ENCODE measurements around the gene RPUSD1.

Gene RPUSD1

GRCh38 chr16:768428-768827 is 19.8 kb downstream of the RPUSD1 start:
- WGBS (ENCODE audit: extremely low coverage, insufficient coverage, low lambda C conversion rate) = no CpG with 5 or more reads among the region's 21 CpGs

GRCh38 chr16:767743-768235 is 20.4 kb downstream of the RPUSD1 start:
- H3K9ac ChIP-seq (ENCODE audit: low read length) = no peak overlapping the region
- no peaks in the 10 kb centered on the region for H3K36me3 ChIP-seq (ENCODE audit: control insufficient read depth, insufficient read depth, low read length)
- H2BK15ac ChIP-seq (replicated peaks; ENCODE audit: low read depth) = no peak overlapping the region
- H3K4ac ChIP-seq (ENCODE audit: low read depth, low read length) = no peak overlapping the region
- H3K4me1 ChIP-seq (ENCODE audit: control insufficient read depth, low read depth, low read length) = no peaks in the 10 kb centered on the region
- H3K79me1 ChIP-seq (ENCODE audit: low read length) = no peaks in the 10 kb centered on the region
- no peak overlapping the region for H3K56ac ChIP-seq (ENCODE audit: low read length)
- H4K5ac ChIP-seq (ENCODE audit: low read length) = no peak overlapping the region
- H3K4me2 ChIP-seq (ENCODE audit: low read length) = no peak overlapping the region
- H3K18ac ChIP-seq (ENCODE audit: low read length) = no peak overlapping the region
- no peak for DNase-seq
- H3K4me3 ChIP-seq (ENCODE audit: low read length) = no peak overlapping the region
- H2BK120ac ChIP-seq (ENCODE audit: low read depth, low read length) = no peak overlapping the region
- no peaks in the 10 kb centered on the region for H3K79me2 ChIP-seq (ENCODE audit: control insufficient read depth, insufficient read depth, low read length)
- no CpG with 5 or more reads among the region's 38 CpGs for WGBS (ENCODE audit: extremely low coverage, insufficient coverage, low lambda C conversion rate)
- no peaks in the 10 kb centered on the region for H3K27me3 ChIP-seq (ENCODE audit: insufficient read depth, low read length, poor library complexity)
- H2AK5ac ChIP-seq (ENCODE audit: low read length) = no peak overlapping the region
- no peak overlapping the region for H3K27ac ChIP-seq (ENCODE audit: low read depth, low read length)
- no peak overlapping the region for H2BK5ac ChIP-seq (ENCODE audit: low read length)
- no peak overlapping the region for H3K23ac ChIP-seq (ENCODE audit: low read length)
- no peak overlapping the region for H4K8ac ChIP-seq (ENCODE audit: low read depth, low read length)

More at GRCh38 chr16:768428-768827, 19.8 kb downstream of the RPUSD1 start:
- Histone ChIP-seq H3K27me3 (ENCODE audit: insufficient read depth, low read length, poor library complexity) (no peaks in the 10 kb centered on the region), H3K79me1 (ENCODE audit: low read length) (no peaks in the 10 kb centered on the region), H3K4me3 (ENCODE audit: low read length) (no peak overlapping the region), H2BK5ac (ENCODE audit: low read length) (no peak overlapping the region), H3K56ac (ENCODE audit: low read length) (no peak overlapping the region), H2BK15ac (replicated peaks; ENCODE audit: low read depth) (no peak overlapping the region), H3K4me2 (ENCODE audit: low read length) (no peak overlapping the region), H2AK5ac (ENCODE audit: low read length) (no peak overlapping the region), H3K23ac (ENCODE audit: low read length) (no peak overlapping the region), H3K4ac (ENCODE audit: low read depth, low read length) (no peak overlapping the region), H3K36me3 (ENCODE audit: control insufficient read depth, insufficient read depth, low read length) (no peaks in the 10 kb centered on the region), H4K5ac (ENCODE audit: low read length) (no peak overlapping the region), H3K79me2 (ENCODE audit: control insufficient read depth, insufficient read depth, low read length) (no peaks in the 10 kb centered on the region), H4K8ac (ENCODE audit: low read depth, low read length) (no peak overlapping the region), H3K18ac (ENCODE audit: low read length) (no peak overlapping the region), H3K27ac (ENCODE audit: low read depth, low read length) (no peak overlapping the region), H3K9ac (ENCODE audit: low read length) (no peak overlapping the region), H2BK120ac (ENCODE audit: low read depth, low read length) (no peak overlapping the region), H3K4me1 (ENCODE audit: control insufficient read depth, low read depth, low read length) (no peaks in the 10 kb centered on the region)
- no peak for DNase-seq

- no peak overlapping the region for H3K27ac ChIP-seq (ENCODE audit: low read depth, low read length)
- no peak overlapping the region for H3K56ac ChIP-seq (ENCODE audit: low read length)
- no peak overlapping the region for H2BK120ac ChIP-seq (ENCODE audit: low read depth, low read length)
- no peak overlapping the region for H3K4me2 ChIP-seq (ENCODE audit: low read length)
- no peaks in the 10 kb centered on the region for H3K79me1 ChIP-seq (ENCODE audit: low read length)
- no peak overlapping the region for H2BK5ac ChIP-seq (ENCODE audit: low read length)
- no peak overlapping the region for H4K5ac ChIP-seq (ENCODE audit: low read length)
- H3K79me2 ChIP-seq (ENCODE audit: control insufficient read depth, insufficient read depth, low read length) = no peaks in the 10 kb centered on the region
- no peak overlapping the region for H3K4ac ChIP-seq (ENCODE audit: low read depth, low read length)
- no peak overlapping the region for H3K4me3 ChIP-seq (ENCODE audit: low read length)
- no peak overlapping the region for H2BK15ac ChIP-seq (replicated peaks; ENCODE audit: low read depth)
- no CpG with 5 or more reads among the region's 48 CpGs for WGBS (ENCODE audit: extremely low coverage, insufficient coverage, low lambda C conversion rate)
- no peak overlapping the region for H3K18ac ChIP-seq (ENCODE audit: low read length)
- H3K27me3 ChIP-seq (ENCODE audit: insufficient read depth, low read length, poor library complexity) = no peaks in the 10 kb centered on the region
- no peaks in the 10 kb centered on the region for H3K36me3 ChIP-seq (ENCODE audit: control insufficient read depth, insufficient read depth, low read length)
- no peaks in the 10 kb centered on the region for H3K4me1 ChIP-seq (ENCODE audit: control insufficient read depth, low read depth, low read length)
- H4K8ac ChIP-seq (ENCODE audit: low read depth, low read length) = no peak overlapping the region
- no peak overlapping the region for H3K23ac ChIP-seq (ENCODE audit: low read length)
- H3K9ac ChIP-seq (ENCODE audit: low read length) = no peak overlapping the region
- H2AK5ac ChIP-seq (ENCODE audit: low read length) = no peak overlapping the region
- no peak for DNase-seq
Measured at GRCh38 chr16:766820-767640, 21.2 kb downstream of the RPUSD1 start.

GRCh38 chr16:766008-766819 is 22.0 kb downstream of the RPUSD1 start:
- no peaks in the 10 kb centered on the region for H3K4me1 ChIP-seq (ENCODE audit: control insufficient read depth, low read depth, low read length)
- no peak overlapping the region for H3K56ac ChIP-seq (ENCODE audit: low read length)
- DNase-seq = no peak
- no peaks in the 10 kb centered on the region for H3K27me3 ChIP-seq (ENCODE audit: insufficient read depth, low read length, poor library complexity)
- H3K79me1 ChIP-seq (ENCODE audit: low read length) = no peaks in the 10 kb centered on the region
- no peaks in the 10 kb centered on the region for H3K36me3 ChIP-seq (ENCODE audit: control insufficient read depth, insufficient read depth, low read length)
- H3K23ac ChIP-seq (ENCODE audit: low read length) = no peak overlapping the region
- whole genome bisulfite sequencing (ENCODE audit: extremely low coverage, insufficient coverage, low lambda C conversion rate) = no CpG with 5 or more reads among the region's 29 CpGs
- H2BK120ac ChIP-seq (ENCODE audit: low read depth, low read length) = no peak overlapping the region
- H2AK5ac ChIP-seq (ENCODE audit: low read length) = no peak overlapping the region
- H3K9ac ChIP-seq (ENCODE audit: low read length) = no peak overlapping the region
- no peak overlapping the region for H4K5ac ChIP-seq (ENCODE audit: low read length)
- no peak overlapping the region for H3K18ac ChIP-seq (ENCODE audit: low read length)
- no peak overlapping the region for H3K4me3 ChIP-seq (ENCODE audit: low read length)
- H4K8ac ChIP-seq (ENCODE audit: low read depth, low read length) = no peak overlapping the region
- no peaks in the 10 kb centered on the region for H3K79me2 ChIP-seq (ENCODE audit: control insufficient read depth, insufficient read depth, low read length)
- H3K4ac ChIP-seq (ENCODE audit: low read depth, low read length) = no peak overlapping the region
- H3K27ac ChIP-seq (ENCODE audit: low read depth, low read length) = no peak overlapping the region
- no peak overlapping the region for H2BK15ac ChIP-seq (replicated peaks; ENCODE audit: low read depth)
- H3K4me2 ChIP-seq (ENCODE audit: low read length) = no peak overlapping the region
- H2BK5ac ChIP-seq (ENCODE audit: low read length) = no peak overlapping the region

GRCh38 chr16:765488-765865 is 22.7 kb downstream of the RPUSD1 start:
- Histone ChIP-seq H3K27ac (ENCODE audit: low read depth, low read length) (no peak overlapping the region), H2BK15ac (replicated peaks; ENCODE audit: low read depth) (no peak overlapping the region), H4K5ac (ENCODE audit: low read length) (no peak overlapping the region), H2AK5ac (ENCODE audit: low read length) (no peak overlapping the region), H3K79me2 (ENCODE audit: control insufficient read depth, insufficient read depth, low read length) (no peaks in the 10 kb centered on the region), H2BK5ac (ENCODE audit: low read length) (no peak overlapping the region), H3K36me3 (ENCODE audit: control insufficient read depth, insufficient read depth, low read length) (no peaks in the 10 kb centered on the region), H3K9ac (ENCODE audit: low read length) (no peak overlapping the region), H3K4me2 (ENCODE audit: low read length) (no peak overlapping the region), H3K56ac (ENCODE audit: low read length) (no peak overlapping the region), H3K79me1 (ENCODE audit: low read length) (no peaks in the 10 kb centered on the region), H3K27me3 (ENCODE audit: insufficient read depth, low read length, poor library complexity) (no peaks in the 10 kb centered on the region), H3K4me3 (ENCODE audit: low read length) (no peak overlapping the region), H3K23ac (ENCODE audit: low read length) (no peak overlapping the region), H4K8ac (ENCODE audit: low read depth, low read length) (no peak overlapping the region), H3K4ac (ENCODE audit: low read depth, low read length) (no peak overlapping the region), H3K18ac (ENCODE audit: low read length) (no peak overlapping the region), H2BK120ac (ENCODE audit: low read depth, low read length) (no peak overlapping the region), H3K4me1 (ENCODE audit: control insufficient read depth, low read depth, low read length) (no peaks in the 10 kb centered on the region)
- no CpG with 5 or more reads among the region's 29 CpGs for WGBS (ENCODE audit: extremely low coverage, insufficient coverage, low lambda C conversion rate)
- no peak for DNase-seq
